ENCODE measurements around the gene SLC8A3.
A peak's percentile ranks its signal among the peaks of the same experiment; 100 is the strongest.

SLC8A3 gene

GRCh38 chr14:70171726-70172125, 17.0 kb downstream of the SLC8A3 start:
- TF ChIP-seq CTCF (IDR thresholded peaks at IDR 0.05; ENCODE audit: insufficient read depth, missing control alignments) = no peak

GRCh38 chr14:70170976-70171375, 17.8 kb downstream of the SLC8A3 start:
- FAIRE-seq (no peak), DNase-seq (ENCODE audit: insufficient read length, low spot score) (no peak)
- no peak for TF ChIP-seq CTCF (IDR thresholded peaks at IDR 0.05; ENCODE audit: insufficient read depth, missing control alignments)

More at GRCh38 chr14:70171726-70172125, 17.0 kb downstream of the SLC8A3 start:
- DNase-seq (ENCODE audit: insufficient read length, low spot score) (no peak), FAIRE-seq (no peak)

- DNase-seq (ENCODE audit: insufficient read length, low spot score) (no peak), FAIRE-seq (no peak)
- no peak for TF ChIP-seq CTCF (IDR thresholded peaks at IDR 0.05; ENCODE audit: insufficient read depth, missing control alignments)
Measured at GRCh38 chr14:70168406-70168805, 20.3 kb downstream of the SLC8A3 start.

- DNase-seq (ENCODE audit: insufficient read length, low spot score) (no peak), FAIRE-seq (no peak)
- no peak for TF ChIP-seq CTCF (IDR thresholded peaks at IDR 0.05; ENCODE audit: insufficient read depth, missing control alignments)
Measured at GRCh38 chr14:70166530-70167203, 22.1 kb downstream of the SLC8A3 start.

- no peak for TF ChIP-seq CTCF (IDR thresholded peaks at IDR 0.05; ENCODE audit: insufficient read depth, missing control alignments)
- no peak for FAIRE-seq
- DNase-seq (ENCODE audit: insufficient read length, low spot score) = no peak
Measured at GRCh38 chr14:70162358-70162757, 26.4 kb downstream of the SLC8A3 start.

GRCh38 chr14:70156592-70156991, 32.2 kb downstream of the SLC8A3 start:
- FAIRE-seq = no peak
- TF ChIP-seq CTCF (IDR thresholded peaks at IDR 0.05; ENCODE audit: insufficient read depth, missing control alignments) = no peak
- DNase-seq (ENCODE audit: insufficient read length, low spot score) = no peak

GRCh38 chr14:70152704-70153103, 36.0 kb downstream of the SLC8A3 start:
- FAIRE-seq (no peak), DNase-seq (ENCODE audit: insufficient read length, low spot score) (peak; percentile 19)
- TF ChIP-seq CTCF (IDR thresholded peaks at IDR 0.05; ENCODE audit: insufficient read depth, missing control alignments) = no peak

Data from D721Med (cell line).